HAP-1 (cell line): Measurements from ENCODE around the gene POLRMT.

Source experiments
- DNase-seq, 2 experiments: peaks; one replicate each; pipeline ENCODE4 v3.0.0-alpha.2; 2016 to 2020; ENCODE audit warnings: low spot score in 2 of 2
- H3K27me3 ChIP-seq: fragments of 250-450 bp; sonication (Bioruptor Pico); 2 replicates; pipeline ENCODE4 v1.5.1; 2020; ENCODE audit warnings: low read depth, mild to moderate bottlenecking, moderate library complexity
- H3K36me3 ChIP-seq: fragments of 250-450 bp; sonication (Bioruptor Pico); replicated peaks from 2 replicates; pipeline ENCODE4 v1.5.1; 2020; ENCODE audit warnings: mild to moderate bottlenecking
- H3K4me1 ChIP-seq: fragments of 250-450 bp; sonication (Bioruptor Pico); 2 replicates; pipeline ENCODE4 v1.5.1; 2020; ENCODE audit warnings: mild to moderate bottlenecking
- H3K4me3 ChIP-seq: fragments of 250-450 bp; sonication (Bioruptor Pico); 2 replicates; pipeline ENCODE4 v1.5.1; 2020; ENCODE audit warnings: mild to moderate bottlenecking, moderate library complexity
- H3K9me3 ChIP-seq: fragments of 250-450 bp; sonication (Bioruptor Pico); 2 replicates; pipeline ENCODE4 v1.5.1; 2020; ENCODE audit warnings: mild to moderate bottlenecking, moderate library complexity
- in situ Hi-C: fragments of 300-500 bp; cut with MboI; formaldehyde crosslinking; loops from 3 replicates; pipeline ENCODE4 v1.14.3; 2020; ENCODE audit warnings: low sequenced_read_pairs, inconsistent platforms, mixed read lengths

The POLRMT gene

GRCh38 chr19:633068-633785 is at the start of gene POLRMT:
POLRMT (minus strand) TSS chr19:633537; CDS start chr19:633512, 25 bp downstream.
- Histone ChIP-seq H3K27me3 (no peaks in the 10 kb centered on the region), H3K36me3 (peaks cover 34% of the 10 kb centered on the region), H3K4me1 (peaks cover 6% of the 10 kb centered on the region), H3K4me3 (peak within 1 kb of the TSS; percentile 83), H3K9me3 (no peaks in the 10 kb centered on the region)
- DNase-seq: peak; percentile 99
- in situ Hi-C loops: no loop called here

- in situ Hi-C loops: no loop called here
- H3K27me3 ChIP-seq: no peaks in the 10 kb centered on the region
Observed at GRCh38 chr19:682678-683320, 49.5 kb upstream of the POLRMT start.

GRCh38 chr19:681029-682019 is 48.0 kb upstream of the POLRMT start:
- H3K36me3 ChIP-seq: no peaks in the 10 kb centered on the region
- peak overlapping the region; percentile 42 for H3K4me3 ChIP-seq
- H3K9me3 ChIP-seq: no peaks in the 10 kb centered on the region
- H3K27me3 ChIP-seq: peaks cover 6% of the 10 kb centered on the region
- in situ Hi-C loops: no loop called here
- peak; percentile 89 to 98 for DNase-seq
- H3K4me1 ChIP-seq: peaks cover 5% of the 10 kb centered on the region

More at GRCh38 chr19:682678-683320, 49.5 kb upstream of the POLRMT start:
- H3K4me3 ChIP-seq: no peak overlapping the region
- DNase-seq: no peak
- no peaks in the 10 kb centered on the region for H3K9me3 ChIP-seq
- no peaks in the 10 kb centered on the region for H3K36me3 ChIP-seq
- peaks cover 5% of the 10 kb centered on the region for H3K4me1 ChIP-seq

GRCh38 chr19:680287-681028 is 47.1 kb upstream of the POLRMT start:
- Histone ChIP-seq H3K27me3 (peaks cover 11% of the 10 kb centered on the region), H3K9me3 (no peaks in the 10 kb centered on the region), H3K4me3 (peak overlapping the region; percentile 53), H3K36me3 (no peaks in the 10 kb centered on the region), H3K4me1 (peaks cover 5% of the 10 kb centered on the region)
- peak; percentile 97 to 100 for DNase-seq
- in situ Hi-C loops: no loop called here

- Histone ChIP-seq H3K36me3 (no peaks in the 10 kb centered on the region), H3K4me1 (peaks cover 5% of the 10 kb centered on the region), H3K9me3 (no peaks in the 10 kb centered on the region), H3K4me3 (peak overlapping the region; percentile 53), H3K27me3 (peaks cover 16% of the 10 kb centered on the region)
- in situ Hi-C loops: no loop called here
- peak in 1 of 2 experiments; percentile 62 for DNase-seq
Observed at GRCh38 chr19:679418-680286, 46.3 kb upstream of the POLRMT start.

GRCh38 chr19:678791-679388 is 45.6 kb upstream of the POLRMT start:
- in situ Hi-C loops: no loop called here
- peaks cover 16% of the 10 kb centered on the region for H3K27me3 ChIP-seq
- no peaks in the 10 kb centered on the region for H3K36me3 ChIP-seq
- no peaks in the 10 kb centered on the region for H3K9me3 ChIP-seq
- no peak for DNase-seq
- H3K4me1 ChIP-seq: peaks cover 5% of the 10 kb centered on the region
- H3K4me3 ChIP-seq: peak overlapping the region; percentile 53

GRCh38 chr19:677601-678436 is 44.5 kb upstream of the POLRMT start:
- in situ Hi-C loops: no loop called here

GRCh38 chr19:677201-677600 is 43.9 kb upstream of the POLRMT start:
- H3K27me3 ChIP-seq: peaks cover 16% of the 10 kb centered on the region
- H3K4me1 ChIP-seq: peaks cover 5% of the 10 kb centered on the region
- no peaks in the 10 kb centered on the region for H3K36me3 ChIP-seq
- H3K9me3 ChIP-seq: no peaks in the 10 kb centered on the region
- H3K4me3 ChIP-seq: no peak overlapping the region
- no peak for DNase-seq
- in situ Hi-C loops: no loop called here

More at GRCh38 chr19:677601-678436, 44.5 kb upstream of the POLRMT start:
- peaks cover 16% of the 10 kb centered on the region for H3K27me3 ChIP-seq
- no peak overlapping the region for H3K4me3 ChIP-seq
- H3K36me3 ChIP-seq: no peaks in the 10 kb centered on the region
- H3K9me3 ChIP-seq: no peaks in the 10 kb centered on the region
- DNase-seq: no peak
- peaks cover 5% of the 10 kb centered on the region for H3K4me1 ChIP-seq

GRCh38 chr19:676339-677105 is 43.2 kb upstream of the POLRMT start, which contains the start of gene FSTL3:
FSTL3 (plus strand) TSS chr19:676392; CDS start chr19:676424, 32 bp downstream.
- no peak within 1 kb of the TSS for H3K4me3 ChIP-seq
- in situ Hi-C loops: no loop called here
- H3K27me3 ChIP-seq: peaks cover 16% of the 10 kb centered on the region
- no peaks in the 10 kb centered on the region for H3K36me3 ChIP-seq
- H3K9me3 ChIP-seq: no peaks in the 10 kb centered on the region
- no peak for DNase-seq
- H3K4me1 ChIP-seq: peaks cover 5% of the 10 kb centered on the region

GRCh38 chr19:676007-676338 is 42.6 kb upstream of the POLRMT start:
- peaks cover 16% of the 10 kb centered on the region for H3K27me3 ChIP-seq
- in situ Hi-C loops: no loop called here
- H3K9me3 ChIP-seq: no peaks in the 10 kb centered on the region
- H3K4me1 ChIP-seq: no peaks in the 10 kb centered on the region; the same call in 1 of the 2 replicates
- DNase-seq: no peak
- no peaks in the 10 kb centered on the region for H3K36me3 ChIP-seq
- no peak overlapping the region for H3K4me3 ChIP-seq
